ENCODE data around the gene CSMD2. TPM values are rescaled to one million over a fixed set of nuclear protein-coding genes. Genes with fewer than 3 reads are reported as not detected.

Gene CSMD2
- total and polyA plus RNA-seq, 2 of the 8 experiments (the other 6 are each of a cell fraction or from before 2014, with no cell fraction given): 7.0 to 14.7 TPM

DNA sequence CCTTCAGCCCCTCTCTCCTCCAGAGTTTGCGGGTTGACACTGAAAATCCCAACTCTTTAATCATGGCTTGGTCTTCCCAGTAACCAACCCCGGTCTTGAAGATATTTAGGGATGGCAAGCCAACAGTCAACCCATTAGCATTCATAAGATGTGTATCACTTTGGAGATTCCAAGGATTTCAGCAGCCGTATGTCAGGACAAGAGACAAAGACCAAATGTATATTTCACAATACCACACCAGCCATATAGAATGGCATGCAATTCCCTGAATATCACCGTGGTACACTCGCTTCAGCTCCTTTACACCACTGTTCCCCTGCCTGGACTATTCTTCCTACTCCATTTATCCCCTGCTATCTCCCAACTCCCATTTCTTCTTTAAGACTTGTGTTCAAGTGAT lies 109.2 kb downstream of the CSMD2 start:
- ChIA-PET POLR2A (ENCODE audit: partially characterized antibody) (interaction anchor here (2.5 kb wide), 1 partner anchor 15 kb away, joined by 8 read pairs; no protein-coding TSS in a partner anchor), CTCF (ENCODE audit: partially characterized antibody) (interaction anchor here (0.9 to 1.2 kb wide), 3 partner anchors 32 to 83 kb away, joined by 3 to 5 read pairs (median 3); no protein-coding TSS in a partner anchor)
- peaks cover 12% of the 10 kb centered on the region for H3K79me1 ChIP-seq (ENCODE audit: low read depth, low read length)
- H4K5ac ChIP-seq (ENCODE audit: insufficient read length, low read depth, low read length): no peak overlapping the region
- H3K56ac ChIP-seq (replicated peaks; ENCODE audit: insufficient read length, low read depth, low read length): no peak overlapping the region
- no peak overlapping the region for H2BK15ac ChIP-seq (ENCODE audit: low read length)
- H3K4me3 ChIP-seq (ENCODE audit: extremely low read depth in 1 of 4, insufficient read depth in 2 of 4, low read depth in 3 of 4, low read length in 4 of 4): no peak overlapping the region
- no peak overlapping the region for H4K8ac ChIP-seq (ENCODE audit: extremely low read depth, insufficient read depth, low read length)
- no peaks in the 10 kb centered on the region for H3K23me2 ChIP-seq (ENCODE audit: low read depth, low read length)
- H3K4ac ChIP-seq (replicated peaks; ENCODE audit: insufficient read length, low read depth, low read length): no peak overlapping the region
- no peak overlapping the region for H2BK5ac ChIP-seq (ENCODE audit: low read depth, low read length)
- no peak overlapping the region for H3K4me2 ChIP-seq (ENCODE audit: insufficient read depth in 1 of 2, low read depth in 2 of 2, low read length in 2 of 2)
- no peak overlapping the region for H4K91ac ChIP-seq (replicated peaks; ENCODE audit: insufficient read length, low read length)
- peaks cover 0 to 2% of the 10 kb centered on the region in 2 experiments; a peak in 1 of 4 replicates for H3K9me3 ChIP-seq (ENCODE audit: insufficient read depth in 2 of 2, low read depth in 1 of 2, low read length in 1 of 2)
- no peak overlapping the region for H3K9ac ChIP-seq (replicated peaks in 1 of 4; ENCODE audit: extremely low read depth in 1 of 4, low read depth in 3 of 4, low read length in 3 of 4)
- H3K36me3 ChIP-seq (ENCODE audit: control insufficient read depth in 2 of 4, insufficient read depth in 4 of 4, low read length in 3 of 4): peaks cover 0 to 1% (median 0%) of the 10 kb centered on the region in 4 experiments; a peak in 1 of 8 replicates
- H3K18ac ChIP-seq (ENCODE audit: extremely low read depth, low read length): no peak overlapping the region
- peaks cover 4 to 10% (median 6%) of the 10 kb centered on the region in 4 experiments; a peak in 6 of 7 replicates for H3K4me1 ChIP-seq (replicated peaks in 1 of 4; ENCODE audit: control insufficient read depth in 3 of 4, insufficient read depth in 4 of 4, low read length in 3 of 4)
- DNase-seq (ENCODE audit: low read depth in 1 of 2, low spot score in 2 of 2): no peak
- H3K23ac ChIP-seq (ENCODE audit: insufficient read length): no peak overlapping the region
- peaks cover 8 to 16% of the 10 kb centered on the region in 2 experiments for H4K20me1 ChIP-seq (replicated peaks in 1 of 2; ENCODE audit: control insufficient read depth in 1 of 2, insufficient read depth in 2 of 2, low read length in 2 of 2)
- no peak for FAIRE-seq
- H2AK5ac ChIP-seq (ENCODE audit: low read depth, low read length): no peak overlapping the region
- H2BK12ac ChIP-seq (ENCODE audit: low read depth, low read length): no peak overlapping the region
- peaks cover 0 to 14% of the 10 kb centered on the region in 2 experiments; a peak in 2 of 4 replicates for H3K79me2 ChIP-seq (ENCODE audit: control insufficient read depth in 1 of 2, insufficient read depth in 2 of 2, low read length in 2 of 2)
- no peaks in the 10 kb centered on the region for H3K27me3 ChIP-seq (replicated peaks in 1 of 4; ENCODE audit: control insufficient read depth in 3 of 4, extremely low read depth in 1 of 4, insufficient read depth in 3 of 4, low read length in 3 of 4)
- no peak overlapping the region for H2BK20ac ChIP-seq (ENCODE audit: low read length)
- 93% methylated on average over 5 of the region's 5 CpGs; no CpG with 5 or more reads in 1 of the 2 experiments for WGBS, 2 experiments (ENCODE audit: extremely low coverage in 1 of 2, insufficient coverage in 1 of 2, insufficient read length in 1 of 2, insufficient replicate concordance in 2 of 2, low coverage in 1 of 2, low lambda C conversion rate in 2 of 2, missing lambda C conversion rate in 1 of 2)
- H3K14ac ChIP-seq (ENCODE audit: insufficient read length): no peak overlapping the region
- no peak overlapping the region for H3K27ac ChIP-seq (ENCODE audit: low read depth, low read length)
- H2BK120ac ChIP-seq (replicated peaks; ENCODE audit: low read depth, low read length): no peak overlapping the region
- no peak overlapping the region for H2AFZ ChIP-seq (ENCODE audit: low read length)
- no peak for TF ChIP-seq CEBPB (IDR thresholded peaks at IDR 0.05; ENCODE audit: low read depth, low read length)
- no peak for TF ChIP-seq RBBP5 (IDR thresholded peaks at IDR 0.05; ENCODE audit: borderline replicate concordance, low read depth, low read length)
- no peak for TF ChIP-seq KDM4A (IDR thresholded peaks at IDR 0.05; ENCODE audit: low read depth, low read length, severe bottlenecking)
- TF ChIP-seq EP300 (IDR thresholded peaks at IDR 0.05; ENCODE audit: borderline replicate concordance in 1 of 2, low read depth in 2 of 2, low read length in 2 of 2): no peak
- no peak for TF ChIP-seq PHF8 (conservative IDR thresholded peaks at IDR 0.05; ENCODE audit: low read depth, low read length)
- no peak for TF ChIP-seq NANOG (IDR thresholded peaks at IDR 0.05; ENCODE audit: insufficient read depth, low read depth, low read length, poor library complexity, severe bottlenecking)
- no peak for TF ChIP-seq TEAD4 (IDR thresholded peaks at IDR 0.05; ENCODE audit: low read depth, low read length)
- TF ChIP-seq TBP (IDR thresholded peaks at IDR 0.05; ENCODE audit: low read depth, low read length): no peak
- TF ChIP-seq RAD21 (IDR thresholded peaks at IDR 0.05 in 1 of 2, conservative IDR thresholded peaks at IDR 0.05 in 1 of 2; ENCODE audit: low read depth in 2 of 2, low read length in 2 of 2): no peak
- no peak for TF ChIP-seq SP4 (IDR thresholded peaks at IDR 0.05; ENCODE audit: low read length)
- no peak for TF ChIP-seq CBX5 (IDR thresholded peaks at IDR 0.05; ENCODE audit: low read depth, low read length)
- no peak for TF ChIP-seq POLR2A (IDR thresholded peaks at IDR 0.05; ENCODE audit: control extremely low read depth in 1 of 2, low read depth in 2 of 2, low read length in 2 of 2)
- TF ChIP-seq GABPA (IDR thresholded peaks at IDR 0.05; ENCODE audit: borderline replicate concordance, insufficient read depth, low read length): no peak
- TF ChIP-seq TAF7 (optimal IDR thresholded peaks at IDR 0.05; ENCODE audit: borderline replicate concordance, low read depth, low read length): no peak
